ENCODE measurements around the gene ANO6.
"Not testable (repeated sequence)": the region's sequence is repeated elsewhere in the genome, so short reads cannot be mapped to it uniquely, and the experiment has no call there.

The ANO6 gene

DNA sequence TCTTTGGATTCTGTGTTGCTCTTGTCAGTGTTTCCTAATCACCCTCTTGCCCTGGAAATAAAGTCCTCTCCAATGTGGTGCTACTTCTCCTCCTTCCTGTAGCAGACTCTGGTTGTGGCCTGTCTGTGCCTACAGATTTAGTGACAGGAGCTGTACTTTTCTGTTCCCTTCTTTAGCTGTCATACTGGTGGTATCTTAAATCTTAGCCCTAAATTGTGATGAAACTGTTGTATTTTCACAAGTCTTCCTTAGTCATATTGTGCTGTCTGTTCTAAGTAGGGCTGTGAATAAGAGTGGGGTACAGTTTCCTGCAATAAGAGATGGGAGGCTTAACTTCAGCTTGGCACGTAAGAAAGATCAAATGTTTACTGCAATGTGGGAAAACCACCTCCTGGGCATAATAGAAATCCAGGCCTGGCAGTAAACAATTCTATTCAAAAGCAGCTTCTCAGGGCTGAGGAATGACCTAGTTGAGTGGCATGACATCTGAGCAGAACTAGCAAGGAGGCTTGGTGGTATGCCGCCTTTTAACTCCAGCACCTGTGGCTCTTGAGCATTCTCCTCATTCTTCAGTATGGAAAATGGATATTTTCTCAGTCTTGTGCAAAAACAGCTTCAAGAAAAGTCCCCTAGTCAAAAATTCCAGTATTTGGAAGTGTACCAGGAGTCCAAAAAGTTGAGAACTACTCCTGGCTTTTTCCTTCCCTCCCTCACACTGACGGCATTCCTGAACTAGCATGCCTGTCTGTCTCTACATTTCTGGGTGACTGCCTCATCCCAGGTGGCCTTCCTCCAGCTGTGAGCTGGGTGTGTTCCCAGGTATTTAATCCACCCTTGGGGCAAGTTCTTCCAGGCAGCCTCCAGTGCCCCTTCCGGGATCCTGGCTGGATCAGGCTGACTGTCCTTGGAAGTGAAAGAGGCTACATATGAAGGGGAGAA, 19.5 kb downstream of the ANO6 start:
- TF ChIP-seq, protein P1, sequence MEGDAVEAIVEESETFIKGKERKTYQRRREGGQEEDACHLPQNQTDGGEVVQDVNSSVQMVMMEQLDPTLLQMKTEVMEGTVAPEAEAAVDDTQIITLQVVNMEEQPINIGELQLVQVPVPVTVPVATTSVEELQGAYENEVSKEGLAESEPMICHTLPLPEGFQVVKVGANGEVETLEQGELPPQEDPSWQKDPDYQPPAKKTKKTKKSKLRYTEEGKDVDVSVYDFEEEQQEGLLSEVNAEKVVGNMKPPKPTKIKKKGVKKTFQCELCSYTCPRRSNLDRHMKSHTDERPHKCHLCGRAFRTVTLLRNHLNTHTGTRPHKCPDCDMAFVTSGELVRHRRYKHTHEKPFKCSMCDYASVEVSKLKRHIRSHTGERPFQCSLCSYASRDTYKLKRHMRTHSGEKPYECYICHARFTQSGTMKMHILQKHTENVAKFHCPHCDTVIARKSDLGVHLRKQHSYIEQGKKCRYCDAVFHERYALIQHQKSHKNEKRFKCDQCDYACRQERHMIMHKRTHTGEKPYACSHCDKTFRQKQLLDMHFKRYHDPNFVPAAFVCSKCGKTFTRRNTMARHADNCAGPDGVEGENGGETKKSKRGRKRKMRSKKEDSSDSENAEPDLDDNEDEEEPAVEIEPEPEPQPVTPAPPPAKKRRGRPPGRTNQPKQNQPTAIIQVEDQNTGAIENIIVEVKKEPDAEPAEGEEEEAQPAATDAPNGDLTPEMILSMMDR (IDR thresholded peaks at IDR 0.05; ENCODE audit: extremely low read depth, insufficient read depth, missing control alignments): no peak
- in situ Hi-C loops (cut with MboI; ENCODE audit: low pct_unique_long_range_greater_than_20kb, low sequenced_read_pairs, unreplicated experiment): no loop called here
- DNase-seq (ENCODE audit: low spot score): no peak

- DNase-seq (ENCODE audit: low spot score); in situ Hi-C loops (cut with MboI; ENCODE audit: low pct_unique_long_range_greater_than_20kb, low sequenced_read_pairs, unreplicated experiment): not testable (repeated sequence)
These were observed 20.5 kb downstream of the ANO6 start for GRCh38 chr12:45236383-45236782.

DNA sequence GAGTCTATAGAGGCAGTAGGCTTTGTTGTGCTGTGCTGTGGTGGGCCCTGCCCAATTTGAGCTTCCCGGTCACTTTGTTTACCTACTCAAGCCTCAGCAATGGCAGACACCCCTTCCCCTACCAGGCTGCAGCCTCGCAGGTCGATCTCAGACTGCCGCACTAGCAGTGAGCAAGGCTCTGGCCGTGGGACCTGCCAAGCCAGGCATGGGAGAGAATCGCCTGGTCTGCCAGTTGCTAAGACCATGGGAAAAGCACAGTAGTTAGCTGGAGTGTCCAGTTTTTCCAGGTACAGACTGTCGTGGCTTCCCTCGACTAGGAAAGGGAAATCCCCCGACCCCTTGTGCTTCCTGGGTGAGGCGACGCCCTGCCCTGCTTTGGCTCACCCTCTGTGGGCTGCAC, 26.3 kb downstream of the ANO6 start:
- DNase-seq (ENCODE audit: low spot score): no peak
- in situ Hi-C loops (cut with MboI; ENCODE audit: low pct_unique_long_range_greater_than_20kb, low sequenced_read_pairs, unreplicated experiment): no loop called here
- TF ChIP-seq, protein P1 (IDR thresholded peaks at IDR 0.05; ENCODE audit: extremely low read depth, insufficient read depth, missing control alignments): no peak

GRCh38 chr12:45243963-45244362, 28.1 kb downstream of the ANO6 start:
- DNase-seq (ENCODE audit: low spot score): no peak
- TF ChIP-seq, protein P1 (IDR thresholded peaks at IDR 0.05; ENCODE audit: extremely low read depth, insufficient read depth, missing control alignments): no peak
- in situ Hi-C loops (cut with MboI; ENCODE audit: low pct_unique_long_range_greater_than_20kb, low sequenced_read_pairs, unreplicated experiment): no loop called here

GRCh38 chr12:45244561-45245343, 28.9 kb downstream of the ANO6 start:
- TF ChIP-seq, protein P1 (IDR thresholded peaks at IDR 0.05; ENCODE audit: extremely low read depth, insufficient read depth, missing control alignments): no peak
- in situ Hi-C loops (cut with MboI; ENCODE audit: low pct_unique_long_range_greater_than_20kb, low sequenced_read_pairs, unreplicated experiment): no loop called here
- no peak for DNase-seq (ENCODE audit: low spot score)

GRCh38 chr12:45246236-45246635, 30.3 kb downstream of the ANO6 start:
- DNase-seq (ENCODE audit: low spot score): no peak
- in situ Hi-C loops (cut with MboI; ENCODE audit: low pct_unique_long_range_greater_than_20kb, low sequenced_read_pairs, unreplicated experiment): no loop called here
- TF ChIP-seq, protein P1 (IDR thresholded peaks at IDR 0.05; ENCODE audit: extremely low read depth, insufficient read depth, missing control alignments): no peak

GRCh38 chr12:45247589-45247988, 31.7 kb downstream of the ANO6 start:
- in situ Hi-C loops (cut with MboI; ENCODE audit: low pct_unique_long_range_greater_than_20kb, low sequenced_read_pairs, unreplicated experiment): no loop called here
- DNase-seq (ENCODE audit: low spot score): no peak
- TF ChIP-seq, protein P1 (IDR thresholded peaks at IDR 0.05; ENCODE audit: extremely low read depth, insufficient read depth, missing control alignments): no peak

Measured in GM13977 (cell line).